ENCODE measurements around the gene DOCK8. TPM values are rescaled to one million over a fixed set of nuclear protein-coding genes. Genes with fewer than 3 reads are reported as not detected.

The DOCK8 gene
- total RNA-seq, 1 donor from 2014 or later, result 47.2 TPM

- no peak for DNase-seq (ENCODE audit: low spot score)
Observed at GRCh38 chr9:459491-460444, 245.1 kb downstream of the DOCK8 start.

GRCh38 chr9:462121-462520, 247.5 kb downstream of the DOCK8 start:
- no peak for DNase-seq (ENCODE audit: low spot score)

GRCh38 chr9:462606-463005, 247.9 kb downstream of the DOCK8 start:
- DNase-seq (ENCODE audit: low spot score), result no peak

GRCh38 chr9:463455-464171, 248.9 kb downstream of the DOCK8 start:
- DNase-seq (ENCODE audit: low spot score), result no peak

- no peak for DNase-seq (ENCODE audit: low spot score)
Observed at GRCh38 chr9:466747-467146, 252.1 kb downstream of the DOCK8 start.

GRCh38 chr9:468766-469426, 254.2 kb downstream of the DOCK8 start:
- DNase-seq (ENCODE audit: low spot score), result no peak

- DNase-seq (ENCODE audit: low spot score), result peak; percentile 76
Observed at GRCh38 chr9:469672-470551, 255.2 kb downstream of the DOCK8 start.

GRCh38 chr9:470552-471194, 256.0 kb downstream of the DOCK8 start:
- DNase-seq (ENCODE audit: low spot score), result peak; percentile 15

- no peak for DNase-seq (ENCODE audit: low spot score)
Observed at GRCh38 chr9:471320-471719, 256.7 kb downstream of the DOCK8 start.

- no peak for DNase-seq (ENCODE audit: low spot score)
Observed at GRCh38 chr9:472479-473075, 257.9 kb downstream of the DOCK8 start.

GRCh38 chr9:477193-477592, 262.5 kb downstream of the DOCK8 start:
- no peak for DNase-seq (ENCODE audit: low spot score)

- DNase-seq (ENCODE audit: low spot score), result no peak
Observed at GRCh38 chr9:479304-479970, 264.8 kb downstream of the DOCK8 start.

GRCh38 chr9:479971-480350, 265.3 kb downstream of the DOCK8 start:
- DNase-seq (ENCODE audit: low spot score), result no peak

GRCh38 chr9:482739-483138, 268.1 kb downstream of the DOCK8 start:
- no peak for DNase-seq (ENCODE audit: low spot score)

- no peak for DNase-seq (ENCODE audit: low spot score)
Observed at GRCh38 chr9:486156-486555, 271.5 kb downstream of the DOCK8 start.

GRCh38 chr9:487429-487828, 272.8 kb downstream of the DOCK8 start:
- no peak for DNase-seq (ENCODE audit: low spot score)

GRCh38 chr9:488448-488847, 273.8 kb downstream of the DOCK8 start:
- no peak for DNase-seq (ENCODE audit: low spot score)

- peak; percentile 20 for DNase-seq (ENCODE audit: low spot score)
Observed at GRCh38 chr9:489198-490197, 274.8 kb downstream of the DOCK8 start.

- DNase-seq (ENCODE audit: low spot score), result no peak
Observed at GRCh38 chr9:494764-495163, 280.1 kb downstream of the DOCK8 start.
